Naive thymus-derived CD4-positive, alpha-beta T cell (primary cell): Measurements from ENCODE around the gene RAPH1. TPM values are rescaled to one million over a fixed set of nuclear protein-coding genes. Genes with fewer than 3 reads are reported as not detected.
A peak's percentile ranks its signal among the peaks of the same experiment; 100 is the strongest.
"Not testable (repeated sequence)": the region's sequence is repeated elsewhere in the genome, so short reads cannot be mapped to it uniquely, and the experiment has no call there.

Source experiments
- ATAC-seq: fragments of 150-1000 bp; cut with Tn5 transposase; 2 replicates; pipeline ENCODE4 v1.10.0; 2021; ENCODE audit warnings: mild to moderate bottlenecking, moderate library complexity
- CTCF ChIA-PET: fragments of 350-600 bp; sonication (Branson Sonifier 250); formaldehyde crosslinking; loops from one replicate; lab custom pipeline; 2021; ENCODE audit warnings: antibody characterized with exemption; lab: Charles Lee
- POLR2A ChIA-PET: fragments of 350-600 bp; sonication (Branson Sonifier 250); formaldehyde crosslinking; loops from one replicate; lab custom pipeline; 2021; ENCODE audit warnings: antibody characterized with exemption, inconsistent platforms; lab: Charles Lee
- DNase-seq, 9 donors: peaks; one replicate each; pipeline versions ENCODE4 v3.0.0 to v3.0.0-alpha.2; 2020 to 2022; ENCODE audit warnings: mixed read lengths in 1 of 9
- H3K27ac ChIP-seq: one replicate; pipeline ENCODE4 v1.7.0; 2013; ENCODE audit warnings: mild to moderate bottlenecking, low read depth, low read length, moderate library complexity
- H3K27me3 ChIP-seq, 2 donors: one replicate each; pipeline ENCODE4 v1.7.0; 2013; ENCODE audit warnings: low read length in 2 of 2, mild to moderate bottlenecking in 2 of 2, moderate library complexity in 2 of 2; ENCODE audit not compliant: control insufficient read depth in 2 of 2, insufficient read depth in 2 of 2
- H3K36me3 ChIP-seq, 3 experiments: 1 replicate in 2 of 3; 2 replicates in 1 of 3; pipeline ENCODE4 v1.7.0; 2013; ENCODE audit warnings: low read length in 3 of 3, mild to moderate bottlenecking in 3 of 3, moderate library complexity in 1 of 3; ENCODE audit not compliant: insufficient read depth in 3 of 3, control insufficient read depth in 2 of 3
- H3K4me1 ChIP-seq, 2 donors: one replicate each; pipeline ENCODE4 v1.7.0; 2013; ENCODE audit warnings: low read length in 2 of 2, mild to moderate bottlenecking in 2 of 2, moderate library complexity in 1 of 2; ENCODE audit not compliant: control insufficient read depth in 2 of 2, insufficient read depth in 2 of 2
- H3K4me3 ChIP-seq: 2 replicates; pipeline ENCODE4 v1.7.0; 2013; ENCODE audit warnings: mild to moderate bottlenecking, low read length
- H3K9me3 ChIP-seq, 3 experiments: 1 replicate in 2 of 3; 2 replicates in 1 of 3; pipeline ENCODE4 v1.7.0; 2013; ENCODE audit warnings: low read length in 3 of 3; ENCODE audit not compliant: control insufficient read depth in 2 of 3
- H3K27ac Mint-ChIP-seq, 9 donors: one replicate each; pipeline ENCODE4 v1.8.0; 2020 to 2022; ENCODE audit warnings: mixed read lengths in 9 of 9, mild to moderate bottlenecking in 8 of 9, moderate library complexity in 5 of 9, inconsistent platforms in 2 of 9
- H3K27me3 Mint-ChIP-seq, 5 donors: one replicate each; pipeline ENCODE4 v1.8.0; 2021 to 2022; ENCODE audit warnings: mixed read lengths in 5 of 5, mild to moderate bottlenecking in 1 of 5
- H3K36me3 Mint-ChIP-seq, 5 donors: one replicate each; pipeline ENCODE4 v1.8.0; 2020 to 2022; ENCODE audit warnings: mixed read lengths in 5 of 5, mild to moderate bottlenecking in 3 of 5, inconsistent platforms in 1 of 5
- H3K4me1 Mint-ChIP-seq, 7 donors: one replicate each; pipeline ENCODE4 v1.8.0; 2020 to 2022; ENCODE audit warnings: mixed read lengths in 7 of 7, mild to moderate bottlenecking in 3 of 7, inconsistent platforms in 1 of 7
- H3K4me3 Mint-ChIP-seq, 10 donors: one replicate each; pipeline ENCODE4 v1.8.0; 2020 to 2022; ENCODE audit warnings: mild to moderate bottlenecking in 10 of 10, mixed read lengths in 10 of 10, moderate library complexity in 6 of 10, inconsistent platforms in 2 of 10
- H3K9me3 Mint-ChIP-seq, 11 donors: one replicate each; pipeline ENCODE4 v1.8.0; 2020 to 2022; ENCODE audit warnings: mixed read lengths in 11 of 11, mild to moderate bottlenecking in 4 of 11, inconsistent platforms in 1 of 11, moderate library complexity in 1 of 11
- intact Hi-C, 2 donors: fragments of 100-400 bp; cut with micrococcal nuclease; formaldehyde crosslinking; loops; one replicate each; pipeline ENCODE4 v1.15.1; 2023
- polyA plus RNA-seq, 2 donors: library from polyadenylated mRNA; unstranded; fragments of 300-500 nt; fragmentation: Illumina TruSeq; gene quantifications; one replicate each; pipeline ENCODE4 v1.2.3, GENCODE V29; 2021
- total RNA-seq, 6 experiments: library from RNA in 5 of 6; stranded (reverse) in 5 of 6; gene quantifications; 1 replicate in 5 of 6; 2 replicates in 1 of 6; pipeline ENCODE4 v1.2.3 and lab custom pipeline; 2021 to 2026

RAPH1 gene
- total and polyA plus RNA-seq, 7 experiments from 2014 or later, result 0.57 to 5.5 (median 2.9) TPM

DNA sequence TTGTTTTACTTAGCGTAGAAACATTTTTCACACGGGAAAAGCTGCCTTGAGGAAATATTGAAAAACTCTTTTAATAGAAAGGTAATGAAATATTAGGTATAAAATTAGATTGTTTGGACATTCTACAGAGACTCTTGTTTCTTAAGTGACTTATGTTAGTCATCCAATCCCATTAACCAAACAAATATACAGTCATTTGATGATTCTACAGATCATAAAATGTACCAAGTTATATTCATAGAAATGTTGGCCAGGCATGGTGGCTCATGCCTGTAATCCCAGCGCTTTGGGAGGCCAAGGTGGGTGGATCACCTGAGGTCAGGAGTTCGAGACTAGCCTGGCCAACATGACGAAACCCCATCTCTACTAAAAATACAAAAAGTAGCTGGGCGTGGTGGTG is 146.9 kb downstream of the RAPH1 start:
- H3K27me3 ChIP-seq, H3K4me3 ChIP-seq, intact Hi-C loops, ATAC-seq, H3K4me3 Mint-ChIP-seq, H3K27ac ChIP-seq, H3K9me3 Mint-ChIP-seq, H3K4me1 ChIP-seq, DNase-seq, CTCF ChIA-PET, H3K27ac Mint-ChIP-seq, POLR2A ChIA-PET, H3K9me3 ChIP-seq, H3K27me3 Mint-ChIP-seq, H3K4me1 Mint-ChIP-seq, H3K36me3 ChIP-seq: not testable (repeated sequence)
- H3K36me3 Mint-ChIP-seq, result peaks cover 3 to 27% (median 12%) of the 10 kb centered on the region in 5 donors

- Mint-ChIP-seq H3K9me3 (no peaks in the 10 kb centered on the region), H3K27me3 (no peaks in the 10 kb centered on the region), H3K27ac (no peak overlapping the region), H3K4me1 (peaks cover 0 to 5% (median 0%) of the 10 kb centered on the region in 7 donors), H3K4me3 (no peak overlapping the region), H3K36me3 (peaks cover 3 to 30% (median 12%) of the 10 kb centered on the region in 5 donors)
- H3K36me3 ChIP-seq, result no peaks in the 10 kb centered on the region
- DNase-seq (no peak), ATAC-seq (no peak)
- H3K27me3 ChIP-seq, result no peaks in the 10 kb centered on the region
- ChIA-PET CTCF (interaction anchor here (0.5 kb wide), 1 partner anchor 508 kb away, joined by 3 read pairs; no protein-coding TSS in a partner anchor), POLR2A (interaction anchor here (0.7 kb wide), 1 partner anchor 382 kb away, joined by 5 read pairs; no protein-coding TSS in a partner anchor)
- no peaks in the 10 kb centered on the region for H3K4me1 ChIP-seq
- H3K9me3 ChIP-seq, result no peaks in the 10 kb centered on the region
- intact Hi-C loops, result no loop called here
- no peak overlapping the region for H3K27ac ChIP-seq
- H3K4me3 ChIP-seq, result no peak overlapping the region
These were observed 152.1 kb downstream of the RAPH1 start for GRCh38 chr2:203383038-203383437.

- Histone ChIP-seq H3K4me3 (no peak overlapping the region), H3K27ac (no peak overlapping the region), H3K9me3 (no peaks in the 10 kb centered on the region), H3K27me3 (no peaks in the 10 kb centered on the region), H3K4me1 (no peaks in the 10 kb centered on the region), H3K36me3 (no peaks in the 10 kb centered on the region)
- DNase-seq (no peak), ATAC-seq (no peak)
- peaks cover 0 to 16% (median 7%) of the 10 kb centered on the region in 7 donors for H3K4me1 Mint-ChIP-seq
- ChIA-PET POLR2A (no interaction called here), CTCF (no interaction called here)
- H3K4me3 Mint-ChIP-seq, result no peak overlapping the region
- H3K27ac Mint-ChIP-seq, result no peak overlapping the region
- no peaks in the 10 kb centered on the region for H3K9me3 Mint-ChIP-seq
- H3K36me3 Mint-ChIP-seq, result peaks cover 0 to 24% (median 6%) of the 10 kb centered on the region in 5 donors
- intact Hi-C loops, result no loop called here
- H3K27me3 Mint-ChIP-seq, result no peaks in the 10 kb centered on the region
These were observed 155.9 kb downstream of the RAPH1 start for GRCh38 chr2:203379156-203379555.

DNA sequence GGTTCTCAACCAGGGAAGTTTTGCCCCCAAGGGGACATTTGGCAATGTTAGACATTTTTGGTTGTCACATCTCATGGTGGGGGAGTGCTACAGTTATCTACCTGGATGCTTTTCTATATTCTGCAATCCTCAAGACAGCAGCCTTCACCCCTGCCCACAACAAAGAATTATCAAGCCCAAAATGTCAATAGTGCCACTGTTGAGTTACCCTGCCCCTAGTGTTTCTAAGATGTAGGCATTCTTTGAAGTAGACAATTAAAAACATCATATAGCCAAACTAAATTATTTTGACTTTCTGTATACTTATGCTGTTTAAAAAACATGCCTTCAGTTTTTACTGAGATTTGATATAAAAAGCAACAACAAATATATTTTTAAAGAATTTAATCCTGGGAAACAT is 158.9 kb downstream of the RAPH1 start:
- H3K4me3 Mint-ChIP-seq, result no peak overlapping the region
- H3K27me3 Mint-ChIP-seq, result no peaks in the 10 kb centered on the region
- H3K9me3 Mint-ChIP-seq, result no peaks in the 10 kb centered on the region
- H3K27ac ChIP-seq, result no peak overlapping the region
- peaks cover 0 to 16% (median 7%) of the 10 kb centered on the region in 7 donors for H3K4me1 Mint-ChIP-seq
- intact Hi-C loops, result loop anchor here in 1 of 2 donors (1.0 kb wide), 1 partner anchor 151 kb away; no protein-coding TSS in a partner anchor
- peak in 4 of 9 donors; percentile 1 to 23 (median 10) for DNase-seq
- H3K27me3 ChIP-seq, result no peaks in the 10 kb centered on the region
- H3K4me1 ChIP-seq, result no peaks in the 10 kb centered on the region
- no peak overlapping the region for H3K27ac Mint-ChIP-seq
- no peak for ATAC-seq
- H3K4me3 ChIP-seq, result no peak overlapping the region
- no peaks in the 10 kb centered on the region for H3K9me3 ChIP-seq
- peaks cover under 1 to 12% (median 3%) of the 10 kb centered on the region in 5 donors for H3K36me3 Mint-ChIP-seq
- no peaks in the 10 kb centered on the region for H3K36me3 ChIP-seq
- POLR2A ChIA-PET, result no interaction called here
- CTCF ChIA-PET, result no interaction called here

- POLR2A ChIA-PET, H3K27me3 ChIP-seq, H3K4me1 ChIP-seq, H3K27ac ChIP-seq, H3K36me3 ChIP-seq, H3K4me3 ChIP-seq, ATAC-seq, intact Hi-C loops, DNase-seq, CTCF ChIA-PET, H3K9me3 Mint-ChIP-seq, H3K9me3 ChIP-seq, H3K27me3 Mint-ChIP-seq, H3K4me3 Mint-ChIP-seq, H3K27ac Mint-ChIP-seq: not testable (repeated sequence)
- Mint-ChIP-seq H3K4me1 (peaks cover 0 to 16% (median 7%) of the 10 kb centered on the region in 7 donors), H3K36me3 (peaks cover 4 to 20% (median 16%) of the 10 kb centered on the region in 5 donors)
These were observed 162.4 kb downstream of the RAPH1 start for GRCh38 chr2:203372706-203373105.

DNA sequence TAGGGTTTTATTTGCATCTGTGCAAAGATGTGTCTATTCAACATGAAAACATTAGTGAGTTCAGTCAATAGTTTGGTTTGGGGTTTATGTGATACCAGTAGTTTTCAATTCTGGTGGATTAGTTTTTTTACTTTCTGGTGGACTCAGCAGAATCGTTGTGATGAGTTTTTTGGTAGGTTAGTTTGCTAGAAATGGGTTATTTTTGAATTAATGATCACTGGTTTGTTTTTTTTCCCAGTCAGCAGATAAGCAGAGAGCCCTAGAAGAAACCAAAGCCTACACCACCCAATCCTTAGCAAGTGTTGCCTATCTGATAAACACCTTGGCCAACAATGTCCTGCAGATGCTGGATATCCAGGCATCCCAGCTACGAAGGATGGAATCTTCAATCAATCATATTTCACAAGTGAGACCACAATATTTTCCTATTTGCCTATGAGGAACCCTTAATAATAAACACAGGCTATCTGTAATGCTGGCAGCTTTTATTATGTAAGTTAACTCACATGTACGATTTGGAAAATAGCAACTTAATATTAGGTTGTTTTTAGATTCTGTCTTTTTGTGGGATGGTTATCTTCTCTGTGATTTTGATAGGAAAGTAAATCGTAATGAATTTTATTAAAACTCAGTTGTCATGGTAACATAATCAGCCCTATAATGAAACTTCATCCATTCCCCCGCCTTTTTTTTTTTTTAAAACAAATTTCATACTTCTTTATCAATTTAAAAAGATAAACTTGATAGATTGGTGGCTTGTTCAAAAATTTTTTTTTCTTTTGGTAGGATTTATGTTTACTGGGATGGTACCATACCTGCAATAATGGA is 168.2 kb downstream of the RAPH1 start:
- Histone ChIP-seq H3K27ac (no peak overlapping the region), H3K36me3 (no peaks in the 10 kb centered on the region), H3K9me3 (no peaks in the 10 kb centered on the region), H3K4me3 (no peak overlapping the region), H3K27me3 (no peaks in the 10 kb centered on the region), H3K4me1 (no peaks in the 10 kb centered on the region)
- ATAC-seq, result no peak
- Mint-ChIP-seq H3K4me1 (peaks cover 0 to 1% (median 0%) of the 10 kb centered on the region in 7 donors), H3K27me3 (no peaks in the 10 kb centered on the region), H3K9me3 (no peaks in the 10 kb centered on the region), H3K27ac (no peak overlapping the region), H3K36me3 (peaks cover 4 to 24% (median 16%) of the 10 kb centered on the region in 5 donors), H3K4me3 (no peak overlapping the region)
- CTCF ChIA-PET, result no interaction called here
- intact Hi-C loops, result no loop called here
- DNase-seq, result no peak
- POLR2A ChIA-PET, result no interaction called here
